ENCODE results near the gene KLLN.
A peak's percentile ranks its signal among the peaks of the same experiment; 100 is the strongest.
"Not testable (repeated sequence)": the region's sequence is repeated elsewhere in the genome, so short reads cannot be mapped to it uniquely, and the experiment has no call there.

KLLN gene

GRCh38 chr10:87863053-87863943 is at the start of gene KLLN, which contains the start of gene PTEN:
Gene KLLN, minus strand, starts transcription at chr10:87863533. Its CDS starts 1,046 bp downstream, at chr10:87862487.
Gene PTEN, plus strand, starts transcription at chr10:87863625. Its CDS starts 845 bp downstream, at chr10:87864470.
- DNase-seq: peak; percentile 49

- not testable (repeated sequence) for DNase-seq
Observed at GRCh38 chr10:87903396-87903795, 40.1 kb upstream of the KLLN start.

- not testable (repeated sequence) for DNase-seq
Observed at GRCh38 chr10:87897957-87898356, 34.6 kb upstream of the KLLN start.

GRCh38 chr10:87896216-87896615 is 32.9 kb upstream of the KLLN start:
- no peak for DNase-seq

- DNase-seq: no peak
Observed at GRCh38 chr10:87895430-87895829, 32.1 kb upstream of the KLLN start.

GRCh38 chr10:87887548-87888289 is 24.4 kb upstream of the KLLN start:
- DNase-seq: no peak

- DNase-seq: no peak
Observed at GRCh38 chr10:87887146-87887545, 23.8 kb upstream of the KLLN start.

- no peak for DNase-seq
Observed at GRCh38 chr10:87886635-87887034, 23.3 kb upstream of the KLLN start.

- DNase-seq: no peak
Observed at GRCh38 chr10:87882555-87883294, 19.4 kb upstream of the KLLN start.

GRCh38 chr10:87881373-87882059 is 18.2 kb upstream of the KLLN start:
- not testable (repeated sequence) for DNase-seq

- DNase-seq: no peak
Observed at GRCh38 chr10:87880336-87880735, 17.0 kb upstream of the KLLN start.

GRCh38 chr10:87878664-87879459 is 15.5 kb upstream of the KLLN start:
- DNase-seq: no peak

GRCh38 chr10:87875929-87876571 is 12.7 kb upstream of the KLLN start:
- DNase-seq: no peak

GRCh38 chr10:87873656-87874055 is 10.3 kb upstream of the KLLN start:
- no peak for DNase-seq

GRCh38 chr10:87872828-87873227 is 9.5 kb upstream of the KLLN start:
- no peak for DNase-seq

- no peak for DNase-seq
Observed at GRCh38 chr10:87869773-87870551, 6.6 kb upstream of the KLLN start.

GRCh38 chr10:87869139-87869538 is 5.8 kb upstream of the KLLN start:
- not testable (repeated sequence) for DNase-seq

GRCh38 chr10:87868277-87868676 is 4.9 kb upstream of the KLLN start:
- no peak for DNase-seq

- no peak for DNase-seq
Observed at GRCh38 chr10:87867453-87867852, 4.1 kb upstream of the KLLN start.

- DNase-seq: no peak
Observed at GRCh38 chr10:87866412-87866974, 3.2 kb upstream of the KLLN start.
